Measurements from ENCODE around the gene RITA1. TPM values are rescaled to one million over a fixed set of nuclear protein-coding genes. Genes with fewer than 3 reads are reported as not detected.

Gene RITA1
- total and polyA plus RNA-seq, 4 donors: 10.6 to 18.1 (median 14.9) TPM

GRCh38 chr12:113164014-113164413 is 21.5 kb upstream of the RITA1 start (continued):
- no peak for TF ChIP-seq RAD21 (IDR thresholded peaks at IDR 0.05)
- TF ChIP-seq, protein P1, sequence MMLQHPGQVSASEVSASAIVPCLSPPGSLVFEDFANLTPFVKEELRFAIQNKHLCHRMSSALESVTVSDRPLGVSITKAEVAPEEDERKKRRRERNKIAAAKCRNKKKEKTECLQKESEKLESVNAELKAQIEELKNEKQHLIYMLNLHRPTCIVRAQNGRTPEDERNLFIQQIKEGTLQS (IDR thresholded peaks at IDR 0.05): no peak
- TF ChIP-seq FOXA2 (IDR thresholded peaks at IDR 0.05): no peak
- TF ChIP-seq JUND (IDR thresholded peaks at IDR 0.05): no peak

GRCh38 chr12:113165521-113166450 is 19.7 kb upstream of the RITA1 start:
- TF ChIP-seq HNF4A (conservative IDR thresholded peaks at IDR 0.05) (no peak), RXRA (IDR thresholded peaks at IDR 0.05) (peak; percentile 40 to 43)
- Histone ChIP-seq H3K27ac (ENCODE audit: low read depth in 1 of 2, low read length in 2 of 2) (no peak overlapping the region), H3K4me1 (ENCODE audit: control insufficient read depth in 4 of 4, insufficient read depth in 4 of 4, low read length in 3 of 4) (peaks cover 0 to 9% (median 4%) of the 10 kb centered on the region in 4 donors), H3K9ac (ENCODE audit: low read depth in 1 of 2, low read length in 2 of 2) (no peak overlapping the region), H3K4me3 (ENCODE audit: low read depth in 1 of 3, low read length in 3 of 3) (no peak overlapping the region), H3K27me3 (ENCODE audit: control insufficient read depth in 4 of 4, insufficient read depth in 4 of 4, low read length in 3 of 4) (no peaks in the 10 kb centered on the region), H3K9me3 (ENCODE audit: control insufficient read depth in 4 of 4, low read length in 3 of 4) (no peaks in the 10 kb centered on the region), H3K36me3 (ENCODE audit: control insufficient read depth in 4 of 4, insufficient read depth in 3 of 4, low read depth in 1 of 4, low read length in 3 of 4) (peaks cover 20 to 62% (median 34%) of the 10 kb centered on the region in 4 donors)
- no peak for DNase-seq (ENCODE audit: low spot score)
- WGBS: 93% methylated on average over 32 of the region's 32 CpGs

DNA sequence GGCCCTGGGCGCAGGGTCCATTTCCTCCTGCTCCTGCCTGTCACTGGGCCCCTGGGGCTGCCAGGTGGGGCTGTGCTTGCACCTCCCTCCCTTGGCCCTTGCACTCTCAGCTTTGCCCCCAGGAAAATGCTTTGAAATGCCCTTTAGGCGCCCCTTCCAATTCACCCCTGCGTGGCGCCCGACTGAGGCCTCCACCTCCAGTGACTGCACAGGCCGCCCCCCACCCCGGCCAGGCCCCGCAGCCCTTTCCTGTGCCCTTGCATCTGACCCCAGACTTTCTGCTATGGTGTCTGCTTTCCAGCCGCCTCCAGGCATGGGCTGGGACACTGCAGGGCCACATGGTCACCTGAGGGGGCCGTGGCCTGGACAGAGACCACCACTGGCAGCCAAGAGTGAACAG is 17.7 kb upstream of the RITA1 start:
- DNase-seq (ENCODE audit: low spot score): no peak
- TF ChIP-seq FOXA1 (IDR thresholded peaks at IDR 0.05) (no peak), NR2F2 (IDR thresholded peaks at IDR 0.05) (no peak), TAF1 (conservative IDR thresholded peaks at IDR 0.05) (no peak), ZBTB33 (IDR thresholded peaks at IDR 0.05) (no peak), SP1 (IDR thresholded peaks at IDR 0.05) (no peak), HNF4A (conservative IDR thresholded peaks at IDR 0.05) (no peak), JUND (IDR thresholded peaks at IDR 0.05) (no peak), GABPA (IDR thresholded peaks at IDR 0.05 in 1 of 2, conservative IDR thresholded peaks at IDR 0.05 in 1 of 2) (no peak), FOXA2 (IDR thresholded peaks at IDR 0.05) (no peak)
- TF ChIP-seq, protein P1 (IDR thresholded peaks at IDR 0.05): no peak
- TF ChIP-seq, protein P2, sequence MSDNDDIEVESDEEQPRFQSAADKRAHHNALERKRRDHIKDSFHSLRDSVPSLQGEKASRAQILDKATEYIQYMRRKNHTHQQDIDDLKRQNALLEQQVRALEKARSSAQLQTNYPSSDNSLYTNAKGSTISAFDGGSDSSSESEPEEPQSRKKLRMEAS (IDR thresholded peaks at IDR 0.05): no peak
- no peaks in the 10 kb centered on the region for H3K9me3 ChIP-seq (ENCODE audit: control insufficient read depth in 4 of 4, low read length in 3 of 4)
- no peaks in the 10 kb centered on the region for H3K27me3 ChIP-seq (ENCODE audit: control insufficient read depth in 4 of 4, insufficient read depth in 4 of 4, low read length in 3 of 4)
- no peaks in the 10 kb centered on the region for H3K4me1 ChIP-seq (ENCODE audit: control insufficient read depth in 4 of 4, insufficient read depth in 4 of 4, low read length in 3 of 4)
- H3K27ac ChIP-seq (ENCODE audit: low read depth in 1 of 2, low read length in 2 of 2): no peak overlapping the region
- WGBS: 96% methylated on average over 10 of the region's 10 CpGs
- no peak overlapping the region for H3K9ac ChIP-seq (ENCODE audit: low read depth in 1 of 2, low read length in 2 of 2)
- peaks cover 27 to 73% (median 43%) of the 10 kb centered on the region in 4 donors for H3K36me3 ChIP-seq (ENCODE audit: control insufficient read depth in 4 of 4, insufficient read depth in 3 of 4, low read depth in 1 of 4, low read length in 3 of 4)
- no peak overlapping the region for H3K4me3 ChIP-seq (ENCODE audit: low read depth in 1 of 3, low read length in 3 of 3)
